A549 treated with CpdA at 1 μM for 4 hours (cell line): ENCODE data around the gene TAS1R3. TPM values are rescaled to one million over a fixed set of nuclear protein-coding genes. Genes with fewer than 3 reads are reported as not detected.

Experiments
- total RNA-seq: library from RNA; stranded (reverse); fragments of 200-300 nt; extraction: Qiagen RNA extraction; gene quantifications from 5 replicates; pipeline ENCODE4 v1.2.3, GENCODE V29; 2022; ENCODE audit warnings: low read depth

Gene TAS1R3
- total RNA-seq = 0.04 to 0.28 TPM (median 0.10 TPM) in 5 replicates

DNA sequence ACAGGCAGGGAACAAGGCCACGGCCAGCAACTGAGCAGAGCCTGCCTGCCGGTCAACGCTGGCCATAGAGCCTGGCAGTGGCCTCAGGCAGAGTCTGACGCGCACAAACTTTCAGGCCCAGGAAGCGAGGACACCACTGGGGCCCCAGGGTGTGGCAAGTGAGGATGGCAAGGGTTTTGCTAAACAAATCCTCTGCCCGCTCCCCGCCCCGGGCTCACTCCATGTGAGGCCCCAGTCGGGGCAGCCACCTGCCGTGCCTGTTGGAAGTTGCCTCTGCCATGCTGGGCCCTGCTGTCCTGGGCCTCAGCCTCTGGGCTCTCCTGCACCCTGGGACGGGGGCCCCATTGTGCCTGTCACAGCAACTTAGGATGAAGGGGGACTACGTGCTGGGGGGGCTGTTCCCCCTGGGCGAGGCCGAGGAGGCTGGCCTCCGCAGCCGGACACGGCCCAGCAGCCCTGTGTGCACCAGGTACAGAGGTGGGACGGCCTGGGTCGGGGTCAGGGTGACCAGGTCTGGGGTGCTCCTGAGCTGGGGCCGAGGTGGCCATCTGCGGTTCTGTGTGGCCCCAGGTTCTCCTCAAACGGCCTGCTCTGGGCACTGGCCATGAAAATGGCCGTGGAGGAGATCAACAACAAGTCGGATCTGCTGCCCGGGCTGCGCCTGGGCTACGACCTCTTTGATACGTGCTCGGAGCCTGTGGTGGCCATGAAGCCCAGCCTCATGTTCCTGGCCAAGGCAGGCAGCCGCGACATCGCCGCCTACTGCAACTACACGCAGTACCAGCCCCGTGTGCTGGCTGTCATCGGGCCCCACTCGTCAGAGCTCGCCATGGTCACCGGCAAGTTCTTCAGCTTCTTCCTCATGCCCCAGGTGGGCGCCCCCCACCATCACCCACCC lies at the start of gene TAS1R3:
TSS of gene TAS1R3 (plus strand) at position 213 of the 898 bp plus-strand sequence. CDS start at position 279, 66 bp downstream.

DNA sequence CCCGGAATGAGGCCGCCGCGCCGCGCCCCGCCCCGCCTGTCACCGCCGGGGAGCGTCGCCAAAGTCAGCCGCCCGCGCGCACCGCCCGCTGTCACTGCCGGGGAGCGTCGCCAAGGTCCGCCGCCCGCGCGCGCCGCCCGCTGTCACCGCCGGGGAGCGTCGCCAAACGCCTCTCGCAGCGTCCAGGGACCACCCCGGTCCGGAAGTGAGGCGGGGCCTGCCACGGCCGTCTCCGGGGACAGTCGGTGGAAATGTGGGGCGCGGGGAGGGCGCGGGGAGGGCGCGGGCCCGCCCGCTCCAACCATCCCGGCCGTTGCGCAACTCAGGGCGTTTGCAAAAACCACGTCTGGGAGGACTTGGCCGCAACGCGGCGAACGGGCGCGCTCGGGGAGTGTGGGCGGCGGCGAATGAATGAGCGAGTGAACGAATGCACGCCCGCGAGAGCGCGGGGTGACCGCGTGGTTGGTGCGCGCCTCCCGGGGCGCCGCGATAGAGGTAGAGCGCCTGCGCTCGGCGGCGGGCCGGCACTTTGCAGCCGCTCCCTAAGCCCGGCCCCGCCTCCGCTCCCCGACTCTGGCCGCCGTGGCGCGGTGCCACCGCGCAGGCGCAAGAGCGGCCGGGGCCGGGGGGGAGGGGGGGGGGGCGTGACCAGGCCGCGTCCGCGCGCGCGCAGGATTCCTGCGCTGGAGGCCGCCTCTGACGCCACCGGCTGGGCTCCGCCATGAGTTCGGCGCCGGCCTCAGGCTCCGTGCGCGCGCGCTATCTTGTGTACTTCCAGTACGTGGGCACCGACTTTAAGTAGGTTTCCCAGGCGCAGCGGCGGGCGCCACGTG lies 22.9 kb upstream of the TAS1R3 start, which contains the start of the genes ACAP3 and PUSL1:
TSS of gene ACAP3 (minus strand) at position 8 of the 833 bp plus-strand sequence. CDS start 115 bp downstream, outside the sequence.
TSS of gene PUSL1 (plus strand) at position 675 of the 833 bp plus-strand sequence. CDS start at position 722, 47 bp downstream.

DNA sequence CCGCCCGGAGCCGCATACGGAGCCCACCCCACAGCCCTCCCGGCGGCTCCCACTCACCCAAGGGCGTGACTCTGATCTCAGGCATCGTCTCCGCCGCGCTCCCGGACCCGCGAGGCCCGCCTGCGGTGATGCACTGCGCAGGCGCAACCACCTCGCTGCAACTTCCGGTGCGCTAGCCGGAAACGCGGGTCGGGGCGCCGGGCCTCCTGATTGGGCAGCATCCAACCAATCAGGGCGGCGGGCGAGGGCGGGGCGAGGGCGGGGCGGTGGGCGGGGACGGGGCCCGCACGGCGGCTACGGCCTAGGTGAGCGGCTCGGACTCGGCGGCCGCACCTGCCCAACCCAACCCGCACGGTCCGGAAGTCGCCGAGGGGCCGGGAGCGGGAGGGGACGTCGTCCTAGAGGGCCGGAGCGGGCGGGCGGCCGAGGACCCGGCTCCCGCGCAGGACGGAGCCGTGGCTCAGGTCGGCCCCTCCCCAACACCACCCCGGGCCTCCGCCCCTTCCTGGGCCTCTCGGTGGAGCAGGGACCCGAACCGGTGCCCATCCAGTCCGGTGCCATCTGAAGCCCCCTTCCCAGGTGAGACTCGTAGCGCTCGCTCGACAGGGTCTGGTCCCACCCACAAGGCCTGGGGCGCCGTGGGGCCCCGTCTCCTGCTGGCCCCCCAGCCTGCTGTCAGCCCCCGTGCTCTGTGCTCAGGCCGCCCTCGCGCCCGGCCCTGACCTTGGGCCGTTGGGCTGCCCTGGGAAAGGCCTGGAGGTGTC lies 6.4 kb upstream of the TAS1R3 start, which contains the start of the genes CPTP and INTS11:
TSS of gene CPTP (plus strand) at position 279 of the 764 bp plus-strand sequence. CDS start 2,109 bp downstream, outside the sequence.
TSS of gene INTS11 (minus strand) at position 137 of the 764 bp plus-strand sequence. CDS start at position 85, 52 bp downstream.

DNA sequence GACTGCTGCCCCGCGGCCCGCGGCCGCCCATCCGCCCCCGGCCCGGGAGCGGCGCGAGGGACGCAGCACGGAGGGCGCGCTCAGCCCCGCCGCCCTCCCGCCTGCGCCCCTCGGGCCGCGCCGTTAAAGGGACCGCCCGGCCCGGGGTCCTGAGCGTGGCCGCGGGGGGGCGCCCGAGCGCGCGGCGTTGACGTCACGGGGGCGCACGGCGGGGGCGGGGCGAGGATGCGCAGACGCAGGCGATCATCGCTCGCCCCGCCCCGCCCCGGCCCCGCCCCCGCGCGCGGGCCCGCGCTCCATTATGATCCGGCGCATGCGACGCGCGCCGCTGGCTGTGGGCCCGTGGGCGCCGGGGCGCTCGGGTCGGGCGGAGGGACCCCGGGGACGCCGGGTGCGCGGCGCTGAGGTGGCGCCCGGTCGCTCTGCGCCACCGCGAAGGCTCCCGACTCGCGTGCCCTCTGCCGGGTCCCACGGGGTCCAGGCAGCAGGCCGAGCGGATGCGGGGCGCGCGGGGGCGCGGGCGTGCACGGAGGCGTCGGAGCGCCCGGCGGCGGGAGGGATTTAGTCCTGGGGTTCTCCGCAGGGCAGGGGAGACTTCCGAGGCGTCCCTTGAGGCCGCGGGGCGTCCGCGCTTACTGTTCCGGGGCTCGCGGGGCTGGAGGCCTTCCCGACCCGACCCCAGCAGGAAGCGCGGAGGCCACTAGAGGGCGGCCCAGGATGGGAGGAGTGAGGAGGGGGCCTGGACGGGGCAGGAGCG lies 18.4 kb downstream of the TAS1R3 start, which contains the start of gene DVL1:
TSS of gene DVL1 (minus strand) at position 163 of the 757 bp plus-strand sequence. CDS start 353 bp downstream, outside the sequence.

DNA sequence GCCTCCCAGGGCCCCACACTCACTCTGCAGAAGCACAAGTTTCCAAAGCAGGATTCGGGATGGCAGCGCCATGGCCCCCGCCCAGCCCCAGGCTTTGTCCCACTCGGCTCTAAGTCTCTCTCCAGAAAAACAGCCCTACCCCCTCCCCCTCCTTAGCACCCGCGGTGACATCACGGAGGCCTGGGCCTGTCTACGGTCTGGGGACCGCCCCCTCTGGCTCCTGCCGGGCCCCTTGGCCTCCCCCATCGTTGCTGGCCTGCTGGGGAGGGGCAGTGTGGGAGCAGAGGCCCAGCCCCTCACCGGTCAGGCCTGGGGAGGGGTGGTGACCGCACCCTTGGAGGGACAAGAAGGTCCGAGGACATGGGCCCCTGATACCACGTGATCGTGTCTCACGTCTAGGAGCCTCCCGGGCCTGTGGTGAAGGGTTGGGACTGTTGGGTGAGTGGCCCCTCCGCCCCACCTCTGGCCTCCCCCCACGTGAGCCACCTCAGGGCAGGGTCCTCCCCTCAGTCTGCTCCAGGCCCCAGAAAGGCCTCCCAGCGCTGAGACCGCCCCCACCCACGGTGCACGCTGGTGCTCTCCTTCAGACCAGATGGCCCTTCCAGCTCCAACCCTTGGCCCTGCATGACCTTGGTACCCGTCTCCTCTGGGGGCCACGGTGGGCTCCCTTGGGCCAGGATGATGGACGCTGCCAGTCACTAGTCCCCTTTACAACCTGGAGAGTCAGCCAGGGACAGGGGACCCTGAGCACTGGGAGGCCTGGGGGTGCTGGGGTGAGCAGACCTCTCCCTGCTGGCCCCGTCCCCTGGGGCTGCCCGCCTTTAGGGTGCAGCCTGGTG lies 27.6 kb downstream of the TAS1R3 start, which contains the start of gene MXRA8:
TSS of gene MXRA8 (minus strand) at position 123 of the 839 bp plus-strand sequence. CDS start at position 72, 51 bp downstream.

DNA sequence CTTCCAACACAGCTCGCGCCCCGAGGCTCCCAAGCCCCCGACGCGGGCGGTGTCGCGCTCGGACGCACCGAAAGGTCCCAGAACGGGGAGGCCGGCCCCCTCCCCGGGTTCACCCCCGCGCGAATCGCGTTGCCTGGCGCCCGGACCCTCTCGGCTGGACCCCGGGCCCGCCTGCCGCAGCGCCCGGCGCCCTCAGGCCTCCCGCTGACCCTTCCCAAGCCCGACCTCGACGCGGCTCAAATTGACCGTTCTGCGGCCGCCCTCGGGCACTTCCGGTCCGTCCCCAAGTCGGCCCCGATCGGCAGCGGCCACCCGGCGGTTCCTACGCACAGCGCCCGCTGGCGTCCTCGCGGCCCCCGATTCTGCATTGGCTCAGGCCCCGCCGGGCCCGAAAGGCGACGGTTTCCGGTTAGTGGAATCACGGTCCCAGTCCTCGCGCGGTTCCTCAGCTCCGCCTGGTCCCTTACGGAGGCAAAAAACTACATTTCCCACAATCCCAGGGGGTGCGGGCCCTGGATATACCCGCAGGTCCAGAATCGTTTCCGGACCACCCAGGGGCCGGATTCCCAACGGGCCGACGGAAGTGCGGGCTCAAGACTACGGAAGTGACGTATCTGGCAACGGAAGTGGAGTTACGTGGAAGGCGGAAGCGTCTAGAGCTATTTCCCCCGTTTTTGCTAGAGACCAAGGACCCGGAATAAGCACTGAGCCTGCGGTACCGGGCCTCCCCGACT lies 44.0 kb downstream of the TAS1R3 start, which contains the start of gene AURKAIP1:
TSS of gene AURKAIP1 (minus strand) at position 279 of the 734 bp plus-strand sequence. CDS start 451 bp downstream, outside the sequence.

Other genes starting within 250 kb of the TAS1R3 start
- gene C1orf159, start 215.2 kb upstream of the TAS1R3 start, total RNA-seq = 9.8 to 16.1 TPM (median 14.6 TPM) in 5 replicates
- not detected in 5 replicates for gene TTLL10, start 157.4 kb upstream of the TAS1R3 start, total RNA-seq
- 0.08 TPM in 1 of 5 replicates, not detected in the others for gene TNFRSF18, start 124.7 kb upstream of the TAS1R3 start, total RNA-seq
- 0.07 to 0.23 TPM (median 0.13 TPM) in 4 of 5 replicates, not detected in the other for gene TNFRSF4, start 117.1 kb upstream of the TAS1R3 start, total RNA-seq
- 104 to 136 TPM (median 131 TPM) in 5 replicates for gene SDF4, start 99.3 kb upstream of the TAS1R3 start, total RNA-seq
- gene B3GALT6, start 99.0 kb upstream of the TAS1R3 start, total RNA-seq = 11.3 to 21.5 TPM (median 20.4 TPM) in 5 replicates
- gene C1QTNF12, start 84.6 kb upstream of the TAS1R3 start, total RNA-seq = 0.69 to 1.9 TPM (median 1.4 TPM) in 5 replicates
- gene UBE2J2, start 57.4 kb upstream of the TAS1R3 start, total RNA-seq = 30.6 to 52.7 TPM (median 46.6 TPM) in 5 replicates
- 0.58 to 1.3 TPM (median 1.2 TPM) in 5 replicates for gene SCNN1D, start 50.8 kb upstream of the TAS1R3 start, total RNA-seq
- gene ACAP3, start 23.4 kb upstream of the TAS1R3 start, total RNA-seq = 11.4 to 20.0 TPM (median 18.2 TPM) in 5 replicates
- gene PUSL1, start 22.7 kb upstream of the TAS1R3 start, total RNA-seq = 16.2 to 28.0 TPM (median 24.4 TPM) in 5 replicates
- 46.9 to 61.0 TPM (median 57.9 TPM) in 5 replicates for gene INTS11, start 6.6 kb upstream of the TAS1R3 start, total RNA-seq
- gene CPTP, start 6.5 kb upstream of the TAS1R3 start, total RNA-seq = 14.1 to 21.7 TPM (median 20.3 TPM) in 5 replicates
- gene DVL1, start 18.1 kb downstream of the TAS1R3 start, total RNA-seq = 51.2 to 89.9 TPM (median 81.5 TPM) in 5 replicates
- 0.09 to 0.65 TPM (median 0.29 TPM) in 5 replicates for gene MXRA8, start 27.3 kb downstream of the TAS1R3 start, total RNA-seq
- 107 to 183 TPM (median 168 TPM) in 5 replicates for gene AURKAIP1, start 43.9 kb downstream of the TAS1R3 start, total RNA-seq
- 47.3 to 61.0 TPM (median 48.3 TPM) in 5 replicates for gene CCNL2, start 68.1 kb downstream of the TAS1R3 start, total RNA-seq
- 128 to 152 TPM (median 135 TPM) in 5 replicates for gene MRPL20, start 76.0 kb downstream of the TAS1R3 start, total RNA-seq
- 0.08 to 0.10 TPM (median 0.09 TPM) in 3 of 5 replicates, not detected in the others for gene ANKRD65, start 90.0 kb downstream of the TAS1R3 start, total RNA-seq
- gene VWA1, start 104.4 kb downstream of the TAS1R3 start, total RNA-seq = 4.8 to 15.8 TPM (median 14.9 TPM) in 5 replicates
- not detected in 5 replicates for gene ATAD3C, start 118.4 kb downstream of the TAS1R3 start, total RNA-seq
- gene ATAD3B, start 140.5 kb downstream of the TAS1R3 start, total RNA-seq = 1.5 to 3.4 TPM (median 3.0 TPM) in 5 replicates
- 32.6 to 40.2 TPM (median 37.8 TPM) in 5 replicates for gene ATAD3A, start 180.9 kb downstream of the TAS1R3 start, total RNA-seq
- gene TMEM240, start 209.3 kb downstream of the TAS1R3 start, total RNA-seq = 0.18 to 0.92 TPM (median 0.66 TPM) in 5 replicates
- gene SSU72, start 243.6 kb downstream of the TAS1R3 start, total RNA-seq = 88.5 to 113 TPM (median 109 TPM) in 5 replicates